Measurements from ENCODE around the gene SERPING1.

The SERPING1 gene

DNA sequence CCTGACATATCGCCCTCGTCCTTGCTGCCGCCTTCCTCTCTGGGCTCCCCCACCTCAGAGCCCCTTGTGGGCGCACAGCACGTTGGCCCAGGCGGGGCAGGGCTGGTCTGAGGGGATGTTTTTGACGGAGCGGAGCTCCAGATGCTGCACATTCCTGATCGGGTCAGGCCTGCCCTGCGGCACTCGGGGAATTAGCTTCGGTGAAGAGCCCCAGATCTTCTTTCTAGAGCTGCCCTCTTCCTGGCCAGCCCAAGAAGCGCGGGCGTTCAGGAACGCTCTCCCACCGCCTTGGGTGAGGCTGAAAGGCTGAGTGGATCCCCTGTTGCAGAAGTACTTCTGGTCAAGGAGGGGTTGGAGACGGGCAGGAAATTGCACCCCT lies 40.1 kb downstream of the SERPING1 start:
- peak overlapping the region; percentile 100 for H3K4me3 ChIP-seq (ENCODE audit: extremely low read depth, insufficient read depth, low read length, poor library complexity, severe bottlenecking)
- H3K4me1 ChIP-seq (ENCODE audit: control insufficient read depth, insufficient read depth, low read length, poor library complexity, severe bottlenecking): peaks cover 28% of the 10 kb centered on the region
- 19 to 38% methylated on average over 4 to 10 of the region's 18 CpGs for WGBS, 2 experiments (ENCODE audit: insufficient coverage in 2 of 2)
- H3K27ac ChIP-seq (ENCODE audit: low read depth, low read length, severe bottlenecking): peak overlapping the region; percentile 99
- H3K9me3 ChIP-seq (ENCODE audit: control insufficient read depth, low read length): no peaks in the 10 kb centered on the region
- peaks cover 23% of the 10 kb centered on the region for H3K36me3 ChIP-seq (ENCODE audit: control insufficient read depth, insufficient read depth, low read length)

DNA sequence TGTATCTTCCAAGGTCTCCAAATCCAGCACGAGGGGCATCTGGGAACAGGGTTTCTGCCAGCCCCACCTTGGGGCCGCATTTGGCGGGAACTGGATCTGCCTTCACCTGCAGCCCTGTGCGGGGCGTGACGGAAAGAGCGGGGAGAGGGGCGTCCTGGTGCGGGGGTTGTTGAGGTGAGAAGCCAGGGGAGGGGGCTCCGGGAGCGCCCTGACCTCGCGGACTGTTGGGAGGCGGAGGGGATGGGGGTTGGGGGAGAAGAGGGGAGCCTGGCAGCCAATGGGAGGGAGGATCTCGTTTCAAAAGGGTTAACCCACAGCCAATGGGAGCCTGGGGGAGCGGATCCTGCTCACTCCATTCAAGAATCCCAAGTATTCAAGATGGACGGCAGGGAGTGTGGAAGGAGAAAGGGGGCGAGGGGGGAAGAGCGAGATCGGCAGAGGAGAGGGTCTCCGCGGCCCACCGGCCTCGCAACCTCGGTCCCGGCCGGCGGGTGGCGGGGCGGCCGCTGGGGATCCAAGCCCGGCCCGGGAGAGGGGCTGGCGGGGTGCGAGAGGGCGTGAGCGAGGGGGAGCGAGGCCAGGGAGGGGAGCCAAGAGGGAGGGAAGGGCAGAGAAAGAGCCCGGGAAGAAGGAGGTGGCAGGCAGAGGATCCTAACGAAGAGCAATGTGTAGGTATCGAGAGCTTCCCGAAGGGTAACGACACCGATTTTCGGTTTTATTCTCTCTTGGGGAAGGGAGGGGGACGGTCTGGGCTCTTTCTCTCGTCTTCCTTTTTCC lies 40.7 kb downstream of the SERPING1 start:
- WGBS, 2 experiments (ENCODE audit: insufficient coverage in 2 of 2): 0 to 1% methylated on average over 29 to 31 of the region's 47 CpGs
- Histone ChIP-seq H3K9me3 (ENCODE audit: control insufficient read depth, low read length) (no peaks in the 10 kb centered on the region), H3K4me3 (ENCODE audit: extremely low read depth, insufficient read depth, low read length, poor library complexity, severe bottlenecking) (peak overlapping the region; percentile 100), H3K27ac (ENCODE audit: low read depth, low read length, severe bottlenecking) (peak overlapping the region; percentile 99), H3K36me3 (ENCODE audit: control insufficient read depth, insufficient read depth, low read length) (peaks cover 28% of the 10 kb centered on the region), H3K4me1 (ENCODE audit: control insufficient read depth, insufficient read depth, low read length, poor library complexity, severe bottlenecking) (peaks cover 33% of the 10 kb centered on the region)

- 0 to 2% methylated on average over 5 to 12 of the region's 19 CpGs for WGBS, 2 experiments (ENCODE audit: insufficient coverage in 2 of 2)
- peak overlapping the region; percentile 99 for H3K27ac ChIP-seq (ENCODE audit: low read depth, low read length, severe bottlenecking)
- H3K4me1 ChIP-seq (ENCODE audit: control insufficient read depth, insufficient read depth, low read length, poor library complexity, severe bottlenecking): peaks cover 40% of the 10 kb centered on the region
- peak overlapping the region; percentile 100 for H3K4me3 ChIP-seq (ENCODE audit: extremely low read depth, insufficient read depth, low read length, poor library complexity, severe bottlenecking)
- peaks cover 35% of the 10 kb centered on the region for H3K36me3 ChIP-seq (ENCODE audit: control insufficient read depth, insufficient read depth, low read length)
- H3K9me3 ChIP-seq (ENCODE audit: control insufficient read depth, low read length): no peaks in the 10 kb centered on the region
Observed at GRCh38 chr11:57638811-57639320, 41.4 kb downstream of the SERPING1 start.

DNA sequence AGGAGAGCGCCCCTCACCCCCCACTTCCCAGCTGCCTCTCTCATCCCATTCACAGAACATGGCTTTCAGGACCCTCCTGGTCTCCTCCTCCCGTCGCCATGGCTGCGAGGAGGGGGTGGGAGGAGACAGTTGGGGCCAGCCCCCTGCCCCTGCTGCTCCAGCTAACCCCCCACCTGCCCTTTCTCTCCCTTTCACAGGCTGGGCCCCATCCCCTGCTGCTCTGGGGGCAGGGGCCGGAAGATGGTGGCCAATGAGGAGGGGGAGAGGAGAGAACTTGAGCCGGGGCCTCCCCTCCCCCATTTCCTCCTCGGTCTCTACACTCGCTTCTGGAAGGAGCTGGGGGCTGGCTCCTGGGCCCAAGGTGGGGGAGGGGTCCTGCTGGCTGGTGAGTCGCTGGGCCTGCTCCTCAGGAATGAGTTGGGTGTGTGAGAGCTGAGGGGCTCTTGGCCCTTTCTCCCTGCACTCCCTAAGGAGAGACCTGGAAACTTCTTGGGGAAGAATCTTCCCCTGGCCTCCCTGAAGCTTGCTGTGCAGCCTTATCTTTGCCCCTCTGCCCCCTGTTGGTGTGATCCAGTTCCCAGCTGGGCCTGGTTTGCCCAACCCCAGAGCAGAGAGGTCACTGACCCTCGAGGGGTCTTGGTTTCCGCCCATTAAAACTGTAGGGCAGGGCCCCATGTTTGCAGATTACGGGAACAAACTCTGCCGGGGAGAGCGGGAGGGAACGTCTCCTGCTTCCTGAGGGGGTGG lies 42.0 kb downstream of the SERPING1 start:
- peak overlapping the region; percentile 100 for H3K4me3 ChIP-seq (ENCODE audit: extremely low read depth, insufficient read depth, low read length, poor library complexity, severe bottlenecking)
- WGBS, 2 experiments (ENCODE audit: insufficient coverage in 2 of 2): 0% methylated on average over 5 to 6 of the region's 15 CpGs
- no peaks in the 10 kb centered on the region for H3K9me3 ChIP-seq (ENCODE audit: control insufficient read depth, low read length)
- H3K4me1 ChIP-seq (ENCODE audit: control insufficient read depth, insufficient read depth, low read length, poor library complexity, severe bottlenecking): peaks cover 43% of the 10 kb centered on the region
- peak overlapping the region; percentile 99 for H3K27ac ChIP-seq (ENCODE audit: low read depth, low read length, severe bottlenecking)
- peaks cover 39% of the 10 kb centered on the region for H3K36me3 ChIP-seq (ENCODE audit: control insufficient read depth, insufficient read depth, low read length)

GRCh38 chr11:57640068-57640800 lies 42.7 kb downstream of the SERPING1 start:
- WGBS, 2 experiments (ENCODE audit: insufficient coverage in 2 of 2): 0 to 8% methylated on average over 4 to 7 of the region's 9 CpGs
- H3K9me3 ChIP-seq (ENCODE audit: control insufficient read depth, low read length): no peaks in the 10 kb centered on the region
- H3K36me3 ChIP-seq (ENCODE audit: control insufficient read depth, insufficient read depth, low read length): peaks cover 42% of the 10 kb centered on the region
- peak overlapping the region; percentile 100 for H3K4me3 ChIP-seq (ENCODE audit: extremely low read depth, insufficient read depth, low read length, poor library complexity, severe bottlenecking)
- H3K4me1 ChIP-seq (ENCODE audit: control insufficient read depth, insufficient read depth, low read length, poor library complexity, severe bottlenecking): peaks cover 48% of the 10 kb centered on the region
- H3K27ac ChIP-seq (ENCODE audit: low read depth, low read length, severe bottlenecking): peak overlapping the region; percentile 99

DNA sequence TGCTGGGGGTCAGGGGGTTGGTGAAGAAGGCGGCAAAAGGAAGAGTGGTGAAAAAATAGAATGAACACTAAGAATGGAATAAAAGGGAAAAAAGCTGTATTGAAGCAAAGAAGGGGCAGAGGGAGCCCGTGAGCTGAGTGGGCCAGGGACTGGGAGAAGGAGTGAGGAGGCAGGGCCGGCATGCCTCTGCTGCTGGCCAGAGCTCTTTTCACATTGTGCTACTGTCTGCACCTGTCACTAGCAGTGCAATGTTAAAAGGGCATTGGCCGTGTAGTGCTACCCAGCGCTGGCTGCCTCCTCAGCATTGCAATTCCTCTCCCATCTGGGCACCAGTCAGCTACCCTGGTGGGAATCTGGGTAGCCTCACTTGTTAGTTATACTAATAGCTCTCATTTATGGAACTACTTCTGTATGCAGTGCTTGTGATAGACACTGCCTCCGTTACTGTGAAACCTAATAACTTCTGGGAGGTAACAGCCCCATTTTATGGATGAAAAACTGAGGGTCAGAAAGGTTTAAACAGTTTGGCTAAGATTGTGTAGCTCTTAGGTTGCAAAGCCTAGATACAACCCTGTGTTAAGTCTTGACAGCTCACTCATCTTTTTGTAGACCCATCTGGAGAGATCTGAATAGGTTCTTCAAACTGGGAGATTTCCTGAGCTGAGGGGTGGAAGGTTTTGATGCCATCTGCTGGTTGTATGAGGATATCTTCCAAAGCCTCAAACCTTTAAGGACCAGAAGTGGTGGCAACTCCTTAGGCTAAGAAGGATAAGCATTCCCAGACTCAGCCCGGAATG lies 43.7 kb downstream of the SERPING1 start:
- no peaks in the 10 kb centered on the region for H3K9me3 ChIP-seq (ENCODE audit: control insufficient read depth, low read length)
- H3K4me1 ChIP-seq (ENCODE audit: control insufficient read depth, insufficient read depth, low read length, poor library complexity, severe bottlenecking): peaks cover 57% of the 10 kb centered on the region
- H3K36me3 ChIP-seq (ENCODE audit: control insufficient read depth, insufficient read depth, low read length): peaks cover 45% of the 10 kb centered on the region
- 61 to 73% methylated on average over 4 to 6 of the region's 7 CpGs for WGBS, 2 experiments (ENCODE audit: insufficient coverage in 2 of 2)
- peak overlapping the region; percentile 100 for H3K4me3 ChIP-seq (ENCODE audit: extremely low read depth, insufficient read depth, low read length, poor library complexity, severe bottlenecking)
- no peak overlapping the region for H3K27ac ChIP-seq (ENCODE audit: low read depth, low read length, severe bottlenecking)

GRCh38 chr11:57643802-57644201 lies 46.3 kb downstream of the SERPING1 start:
- WGBS, 2 experiments (ENCODE audit: insufficient coverage in 2 of 2): 81 to 83% methylated on average over 3 of the region's 3 CpGs

GRCh38 chr11:57644748-57645688 lies 47.5 kb downstream of the SERPING1 start:
- peak overlapping the region; percentile 49 for H3K27ac ChIP-seq (ENCODE audit: low read depth, low read length, severe bottlenecking)
- 48 to 53% methylated on average over 8 to 13 of the region's 17 CpGs for WGBS, 2 experiments (ENCODE audit: insufficient coverage in 2 of 2)

More at GRCh38 chr11:57643802-57644201, 46.3 kb downstream of the SERPING1 start:
- Histone ChIP-seq H3K9me3 (ENCODE audit: control insufficient read depth, low read length) (no peaks in the 10 kb centered on the region), H3K4me1 (ENCODE audit: control insufficient read depth, insufficient read depth, low read length, poor library complexity, severe bottlenecking) (peaks cover 71% of the 10 kb centered on the region), H3K4me3 (ENCODE audit: extremely low read depth, insufficient read depth, low read length, poor library complexity, severe bottlenecking) (no peak overlapping the region), H3K36me3 (ENCODE audit: control insufficient read depth, insufficient read depth, low read length) (peaks cover 45% of the 10 kb centered on the region), H3K27ac (ENCODE audit: low read depth, low read length, severe bottlenecking) (no peak overlapping the region)

DNA sequence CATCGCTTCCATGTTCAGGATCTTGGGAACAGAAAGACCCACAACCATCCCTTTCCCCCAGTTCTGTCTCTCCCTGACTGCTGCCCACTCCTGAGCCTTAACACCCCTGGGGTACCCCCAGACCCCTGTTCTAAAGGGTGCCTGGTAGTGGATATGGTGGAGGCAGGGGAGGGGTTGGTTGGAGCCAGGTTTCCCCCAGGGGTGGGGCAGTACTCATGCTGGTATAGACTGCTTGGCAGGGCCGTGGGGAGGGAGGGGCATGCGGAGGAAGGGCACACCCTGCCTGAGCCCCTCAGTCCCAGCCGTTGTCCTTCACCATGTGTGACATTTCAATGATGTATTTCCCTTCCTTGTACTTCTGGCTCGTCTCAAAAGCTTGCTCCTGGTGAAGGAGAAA lies 48.2 kb downstream of the SERPING1 start:
- H3K36me3 ChIP-seq (ENCODE audit: control insufficient read depth, insufficient read depth, low read length): peaks cover 39% of the 10 kb centered on the region
- no peaks in the 10 kb centered on the region for H3K9me3 ChIP-seq (ENCODE audit: control insufficient read depth, low read length)
- 73 to 74% methylated on average over 3 to 5 of the region's 5 CpGs for WGBS, 2 experiments (ENCODE audit: insufficient coverage in 2 of 2)
- peaks cover 85% of the 10 kb centered on the region for H3K4me1 ChIP-seq (ENCODE audit: control insufficient read depth, insufficient read depth, low read length, poor library complexity, severe bottlenecking)
- H3K27ac ChIP-seq (ENCODE audit: low read depth, low read length, severe bottlenecking): no peak overlapping the region
- H3K4me3 ChIP-seq (ENCODE audit: extremely low read depth, insufficient read depth, low read length, poor library complexity, severe bottlenecking): no peak overlapping the region

More at GRCh38 chr11:57644748-57645688, 47.5 kb downstream of the SERPING1 start:
- Histone ChIP-seq H3K4me3 (ENCODE audit: extremely low read depth, insufficient read depth, low read length, poor library complexity, severe bottlenecking) (no peak overlapping the region), H3K4me1 (ENCODE audit: control insufficient read depth, insufficient read depth, low read length, poor library complexity, severe bottlenecking) (peaks cover 81% of the 10 kb centered on the region), H3K36me3 (ENCODE audit: control insufficient read depth, insufficient read depth, low read length) (peaks cover 45% of the 10 kb centered on the region), H3K9me3 (ENCODE audit: control insufficient read depth, low read length) (no peaks in the 10 kb centered on the region)

Measured in mesodermal cell (in vitro differentiated cells).